Measurements from ENCODE around the gene ATP11A.

- TF ChIP-seq POLR2A (IDR thresholded peaks at IDR 0.05) = no peak
- TF ChIP-seq, protein P1, sequence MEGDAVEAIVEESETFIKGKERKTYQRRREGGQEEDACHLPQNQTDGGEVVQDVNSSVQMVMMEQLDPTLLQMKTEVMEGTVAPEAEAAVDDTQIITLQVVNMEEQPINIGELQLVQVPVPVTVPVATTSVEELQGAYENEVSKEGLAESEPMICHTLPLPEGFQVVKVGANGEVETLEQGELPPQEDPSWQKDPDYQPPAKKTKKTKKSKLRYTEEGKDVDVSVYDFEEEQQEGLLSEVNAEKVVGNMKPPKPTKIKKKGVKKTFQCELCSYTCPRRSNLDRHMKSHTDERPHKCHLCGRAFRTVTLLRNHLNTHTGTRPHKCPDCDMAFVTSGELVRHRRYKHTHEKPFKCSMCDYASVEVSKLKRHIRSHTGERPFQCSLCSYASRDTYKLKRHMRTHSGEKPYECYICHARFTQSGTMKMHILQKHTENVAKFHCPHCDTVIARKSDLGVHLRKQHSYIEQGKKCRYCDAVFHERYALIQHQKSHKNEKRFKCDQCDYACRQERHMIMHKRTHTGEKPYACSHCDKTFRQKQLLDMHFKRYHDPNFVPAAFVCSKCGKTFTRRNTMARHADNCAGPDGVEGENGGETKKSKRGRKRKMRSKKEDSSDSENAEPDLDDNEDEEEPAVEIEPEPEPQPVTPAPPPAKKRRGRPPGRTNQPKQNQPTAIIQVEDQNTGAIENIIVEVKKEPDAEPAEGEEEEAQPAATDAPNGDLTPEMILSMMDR (IDR thresholded peaks at IDR 0.05) = no peak
- TF ChIP-seq POLR2AphosphoS5 (IDR thresholded peaks at IDR 0.05) = no peak
These were observed 191.2 kb downstream of the ATP11A start for GRCh38 chr13:112880976-112881540.
